ENCODE data around the gene STK11.

Gene STK11, protein sequence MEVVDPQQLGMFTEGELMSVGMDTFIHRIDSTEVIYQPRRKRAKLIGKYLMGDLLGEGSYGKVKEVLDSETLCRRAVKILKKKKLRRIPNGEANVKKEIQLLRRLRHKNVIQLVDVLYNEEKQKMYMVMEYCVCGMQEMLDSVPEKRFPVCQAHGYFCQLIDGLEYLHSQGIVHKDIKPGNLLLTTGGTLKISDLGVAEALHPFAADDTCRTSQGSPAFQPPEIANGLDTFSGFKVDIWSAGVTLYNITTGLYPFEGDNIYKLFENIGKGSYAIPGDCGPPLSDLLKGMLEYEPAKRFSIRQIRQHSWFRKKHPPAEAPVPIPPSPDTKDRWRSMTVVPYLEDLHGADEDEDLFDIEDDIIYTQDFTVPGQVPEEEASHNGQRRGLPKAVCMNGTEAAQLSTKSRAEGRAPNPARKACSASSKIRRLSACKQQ

DNA sequence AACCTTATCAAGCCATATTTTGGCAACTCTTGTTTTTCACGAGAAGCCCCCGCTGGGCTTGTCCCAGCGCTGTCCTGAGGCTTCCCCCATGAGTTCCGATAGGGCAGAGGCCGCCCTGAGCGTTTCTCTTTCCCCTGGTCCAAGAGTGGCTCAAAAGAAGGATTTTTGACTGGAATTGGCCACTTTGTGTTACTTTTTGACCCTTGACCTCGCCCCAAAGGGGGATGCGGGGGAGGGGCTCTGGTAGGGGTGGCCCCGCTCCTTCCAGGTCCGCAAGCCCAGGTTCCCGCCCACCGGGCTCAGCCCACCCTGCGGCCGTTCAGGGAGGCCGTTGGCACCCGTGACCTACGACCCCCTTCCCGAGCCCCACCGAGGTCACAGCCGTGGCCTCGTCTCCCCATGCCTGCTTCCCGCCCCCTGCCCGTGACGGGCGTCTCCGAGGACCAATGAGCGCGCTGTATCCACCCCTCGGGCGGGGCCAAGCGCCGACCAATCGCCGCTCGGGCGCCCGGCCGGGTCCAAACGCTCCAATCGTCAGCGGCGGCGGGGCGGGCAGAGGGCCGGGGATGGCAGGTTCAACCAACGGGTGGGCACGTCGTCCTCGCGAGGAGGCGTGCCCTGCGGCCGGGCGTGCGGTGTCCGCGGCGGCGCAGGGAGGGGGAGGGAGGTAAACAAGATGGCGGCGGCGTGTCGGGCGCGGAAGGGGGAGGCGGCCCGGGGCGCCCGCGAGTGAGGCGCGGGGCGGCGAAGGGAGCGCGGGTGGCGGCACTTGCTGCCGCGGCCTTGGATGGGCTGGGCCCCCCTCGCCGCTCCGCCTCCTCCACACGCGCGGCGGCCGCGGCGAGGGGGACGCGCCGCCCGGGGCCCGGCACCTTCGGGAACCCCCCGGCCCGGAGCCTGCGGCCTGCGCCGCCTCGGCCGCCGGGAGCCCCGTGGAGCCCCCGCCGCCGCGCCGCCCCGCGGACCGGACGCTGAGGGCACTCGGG lies at the start of gene STK11:
Gene STK11, plus strand, starts transcription at position 665 of the 986 bp plus-strand sequence. CDS start 1,136 bp downstream, outside the sequence.
- peak; percentile 100 for DNase-seq

- no peak for DNase-seq
Measured at GRCh38 chr19:1156305-1156801, 49.2 kb upstream of the STK11 start.

DNA sequence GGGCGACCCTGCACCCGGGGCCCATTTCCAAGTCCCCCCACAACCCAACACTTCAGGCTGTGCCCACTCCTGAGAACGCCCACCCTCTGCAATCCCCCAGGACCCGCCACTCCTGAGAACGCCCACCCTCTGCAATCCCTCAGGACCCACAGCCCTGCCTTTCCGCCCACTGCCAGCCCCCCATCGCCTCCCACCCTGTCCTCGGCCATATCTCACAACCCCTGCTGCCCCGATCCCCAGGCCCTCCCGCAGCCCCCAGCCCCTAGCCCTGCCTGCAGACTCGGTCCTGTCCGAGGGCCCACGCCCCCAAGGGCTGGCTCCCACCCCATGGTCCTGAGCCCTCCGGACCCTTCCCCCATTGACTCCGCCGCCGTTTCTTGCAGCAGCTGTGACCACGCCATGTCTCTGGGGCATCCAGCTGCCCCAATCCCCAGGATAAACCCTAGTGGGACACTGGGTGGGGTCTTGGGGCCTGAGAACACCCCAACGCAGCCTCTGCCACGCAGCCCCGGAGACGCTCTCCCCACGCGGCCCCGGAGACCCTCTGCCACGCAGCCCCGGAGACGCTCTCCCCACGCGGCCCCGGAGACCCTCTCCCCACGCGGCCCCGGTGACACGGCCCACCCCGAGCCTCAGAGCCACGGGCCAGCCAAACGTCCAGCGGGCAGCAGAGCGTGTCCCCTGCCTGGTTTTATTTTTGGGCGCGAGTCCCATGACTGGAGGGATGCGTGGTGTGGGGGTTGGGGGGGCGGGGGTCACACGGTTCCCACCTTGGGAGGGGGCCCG lies 48.6 kb upstream of the STK11 start:
- no peak for DNase-seq

DNA sequence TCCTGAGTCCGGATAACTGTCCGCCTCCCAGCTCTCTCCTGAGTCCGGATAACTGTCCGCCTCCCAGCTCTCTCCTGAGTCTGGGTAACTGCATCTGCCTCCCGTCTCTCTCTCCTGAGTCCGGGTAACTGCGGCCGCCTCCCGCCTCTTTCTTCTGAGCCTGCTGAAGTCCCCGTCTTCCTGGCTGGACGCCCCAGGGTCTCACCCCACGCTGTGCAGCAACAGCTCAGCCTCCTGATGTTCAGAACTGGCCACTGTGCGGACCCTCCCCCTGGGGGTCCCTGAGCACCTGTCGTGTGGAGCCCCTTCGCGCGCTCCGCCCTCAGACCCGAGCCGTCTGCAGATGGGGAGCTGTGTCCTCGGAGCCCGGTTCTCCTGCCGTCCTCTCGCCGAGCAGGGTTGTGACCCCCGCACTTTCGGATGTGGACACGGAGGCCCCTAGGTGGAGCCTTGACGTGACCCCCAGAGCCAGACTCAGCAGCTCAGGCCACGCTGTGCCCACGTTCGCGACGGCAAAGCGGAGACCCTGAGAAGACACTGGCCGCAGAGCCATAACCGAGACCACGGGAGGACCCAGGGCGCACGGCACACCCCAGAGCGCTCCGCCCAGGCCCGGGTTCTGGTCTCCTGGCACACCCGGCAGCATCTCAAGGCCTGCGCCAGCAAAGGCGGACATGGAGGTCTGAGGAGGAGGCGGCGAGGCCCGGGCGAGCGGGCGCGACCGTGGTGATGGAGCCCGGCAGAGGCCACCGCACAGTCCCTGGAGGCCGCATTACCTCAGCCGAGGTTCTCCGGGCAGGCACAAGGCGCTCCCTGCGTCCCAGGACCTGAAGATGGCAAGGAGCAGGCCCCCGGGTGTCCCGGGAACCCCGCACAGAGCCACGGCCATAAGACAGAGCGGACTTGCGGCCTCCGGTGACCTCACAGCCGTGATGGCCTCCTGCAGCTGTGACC lies 47.4 kb upstream of the STK11 start:
- DNase-seq: no peak

DNA sequence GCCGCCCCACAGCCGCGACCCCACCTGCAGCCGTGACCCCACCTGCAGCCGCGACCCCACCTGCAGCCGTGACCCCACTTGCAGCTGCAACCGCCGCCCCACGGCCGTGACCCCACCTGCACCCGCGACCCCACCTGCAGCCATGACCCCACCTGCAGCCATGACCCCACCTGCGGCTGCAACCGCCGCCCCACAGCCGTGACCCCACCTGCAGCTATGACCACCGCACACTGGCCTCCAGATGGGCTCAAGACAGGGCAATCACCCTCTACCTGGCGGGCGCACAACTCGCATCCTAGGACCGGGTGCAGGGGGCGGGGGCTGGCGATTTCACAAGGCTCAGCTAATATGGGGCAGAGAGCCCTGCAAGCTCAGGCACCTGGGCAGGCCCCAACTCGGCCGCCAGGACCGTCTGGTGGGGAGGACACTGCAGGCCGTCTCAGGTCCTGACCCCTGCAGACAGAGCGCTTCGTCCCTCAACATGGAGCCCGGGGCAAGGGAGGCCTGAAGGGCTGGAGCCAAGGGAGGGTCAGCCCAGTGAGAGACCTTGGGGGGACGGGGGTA lies 46.6 kb upstream of the STK11 start:
- DNase-seq: no peak

DNA sequence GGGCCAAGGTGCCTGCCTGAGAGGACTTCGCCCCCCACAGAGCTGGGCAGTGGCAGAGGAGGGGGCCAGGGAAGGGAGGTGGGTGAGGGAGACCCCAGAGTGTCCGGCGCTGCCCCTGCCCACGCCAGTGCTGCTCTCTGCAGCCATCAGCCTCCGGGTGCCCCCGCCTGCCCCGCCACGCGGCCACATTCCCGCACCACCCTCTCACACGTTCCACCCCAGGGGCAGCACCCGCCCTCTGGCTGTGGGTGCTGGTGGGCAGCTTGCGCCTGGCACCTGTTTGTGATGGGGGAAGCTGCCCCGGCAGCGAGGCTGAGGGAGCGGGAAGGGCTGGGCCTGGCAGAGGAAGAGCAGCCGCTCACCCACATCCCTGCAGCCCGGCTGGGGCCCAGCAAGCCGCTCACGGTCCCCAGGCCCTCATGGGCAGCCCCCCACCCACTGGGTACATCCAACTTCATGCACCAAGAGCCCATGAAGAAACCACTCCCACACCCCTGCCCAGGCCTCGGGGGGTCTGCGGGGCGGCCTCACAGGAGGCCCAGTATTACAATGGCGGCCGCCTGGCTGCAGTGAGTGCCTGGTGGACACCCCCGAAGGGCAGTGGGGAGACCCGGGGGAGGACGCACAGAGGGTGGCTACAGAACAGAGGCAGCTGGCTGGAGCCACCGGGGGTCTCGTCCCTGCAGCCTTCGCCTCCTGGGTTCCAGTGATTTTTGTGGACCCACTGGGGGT lies 45.5 kb upstream of the STK11 start:
- no peak for DNase-seq

DNA sequence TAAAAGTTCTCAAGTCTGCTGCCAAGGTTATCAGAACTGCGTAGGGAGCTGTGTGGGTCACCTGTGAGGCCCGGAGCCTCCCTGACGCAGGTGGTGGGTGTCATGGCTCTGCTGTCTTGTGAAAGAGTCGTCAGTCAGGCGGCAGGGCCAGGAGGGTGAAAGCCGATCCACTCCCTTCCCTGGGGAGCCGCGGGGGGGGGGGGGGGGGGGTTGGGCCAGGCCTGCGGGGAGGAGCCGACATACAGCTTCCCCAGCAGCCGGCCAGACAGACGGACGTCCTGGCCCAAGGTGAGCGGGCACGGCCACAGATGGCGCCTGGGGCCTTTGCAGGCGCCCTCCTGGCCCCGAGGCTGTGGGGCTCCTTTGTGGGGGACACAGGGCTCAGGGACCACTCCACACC lies 43.9 kb upstream of the STK11 start:
- no peak for DNase-seq

DNA sequence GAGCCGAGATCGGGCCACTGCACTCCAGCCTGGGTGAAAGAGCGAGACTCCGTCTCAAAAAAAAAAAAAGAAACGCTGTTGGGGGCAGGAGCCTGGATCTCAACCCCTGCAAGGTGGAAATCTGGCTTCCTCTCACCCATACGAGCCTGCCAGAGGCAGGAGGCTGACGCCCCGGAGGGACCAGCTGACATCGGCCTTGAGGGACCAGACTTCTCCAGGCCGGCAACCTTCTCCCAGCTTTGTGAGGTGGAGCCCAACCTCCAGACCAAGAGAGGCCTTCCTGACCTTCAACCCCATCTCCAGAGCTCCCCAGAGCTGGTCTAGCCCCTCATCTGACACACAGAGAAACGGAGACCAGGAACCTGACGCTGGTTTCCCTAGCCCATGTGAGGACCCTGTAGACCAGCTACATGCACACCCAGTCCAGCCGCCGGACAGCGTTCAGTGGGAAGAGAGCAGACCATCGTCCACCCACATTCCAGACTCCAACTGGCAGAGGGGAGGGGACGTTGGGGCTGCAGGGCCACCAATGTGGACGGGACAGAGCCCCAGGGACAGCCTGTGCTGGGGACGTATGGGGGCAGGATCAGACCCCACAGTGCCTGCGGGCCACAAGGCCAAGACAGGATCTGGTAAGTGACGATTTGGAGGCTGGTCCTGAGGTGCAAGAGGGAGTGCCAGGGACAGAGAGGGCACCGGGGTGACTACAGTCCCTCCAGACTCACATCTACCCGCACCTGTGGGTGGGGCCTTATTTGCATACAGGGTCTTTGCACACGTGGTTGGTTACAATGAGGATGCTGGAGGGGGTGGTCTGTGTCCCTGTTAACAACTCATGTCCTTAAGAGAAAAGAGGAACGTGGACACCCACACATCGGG lies 42.9 kb upstream of the STK11 start:
- no peak for DNase-seq

- no peak for DNase-seq
Measured at GRCh38 chr19:1163283-1163933, 42.2 kb upstream of the STK11 start.

GRCh38 chr19:1163934-1164683 lies 41.5 kb upstream of the STK11 start:
- DNase-seq: no peak

DNA sequence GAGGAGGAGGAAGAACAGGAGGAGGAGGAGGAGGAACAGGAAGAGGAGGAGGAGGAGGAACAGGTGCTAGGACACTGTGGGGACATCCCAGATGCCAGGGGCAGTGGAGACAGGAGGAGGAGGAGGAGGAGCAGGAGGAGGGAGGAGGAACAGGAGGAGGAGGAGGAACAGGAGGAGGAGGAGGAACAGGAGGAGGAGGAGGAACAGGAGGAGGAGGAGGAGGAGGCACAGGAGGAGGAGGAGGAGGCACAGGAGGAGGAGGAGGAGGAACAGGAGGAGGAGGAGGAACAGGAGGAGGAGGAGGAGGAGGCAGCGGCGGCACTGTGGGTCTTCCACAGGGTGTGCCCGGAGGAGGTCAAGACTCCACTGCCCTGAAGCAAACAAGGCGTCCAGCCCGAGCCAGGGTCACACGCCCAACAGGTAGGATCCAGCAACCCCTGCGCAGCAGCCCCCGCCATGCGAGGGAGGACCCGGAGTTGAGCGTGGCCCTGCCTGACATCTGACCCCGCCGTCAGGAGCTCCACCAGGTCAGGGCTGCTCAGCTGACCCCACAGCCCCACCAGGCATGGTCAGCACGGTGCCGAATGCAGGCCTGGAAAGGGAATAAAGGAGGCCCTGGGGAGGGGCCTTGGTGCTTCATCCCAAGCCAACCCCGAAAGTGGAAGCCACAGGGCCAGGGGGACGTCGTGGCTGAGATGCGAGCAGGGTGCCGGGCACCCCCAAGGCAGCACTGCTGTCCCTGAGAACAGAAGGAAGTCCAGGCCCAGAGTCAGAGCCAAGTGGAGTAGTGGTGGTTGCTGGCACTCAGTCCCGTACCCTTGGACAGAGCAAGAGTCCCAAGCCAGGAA lies 40.7 kb upstream of the STK11 start:
- DNase-seq: no peak

GRCh38 chr19:1166872-1167573 lies 38.6 kb upstream of the STK11 start:
- DNase-seq: no peak

DNA sequence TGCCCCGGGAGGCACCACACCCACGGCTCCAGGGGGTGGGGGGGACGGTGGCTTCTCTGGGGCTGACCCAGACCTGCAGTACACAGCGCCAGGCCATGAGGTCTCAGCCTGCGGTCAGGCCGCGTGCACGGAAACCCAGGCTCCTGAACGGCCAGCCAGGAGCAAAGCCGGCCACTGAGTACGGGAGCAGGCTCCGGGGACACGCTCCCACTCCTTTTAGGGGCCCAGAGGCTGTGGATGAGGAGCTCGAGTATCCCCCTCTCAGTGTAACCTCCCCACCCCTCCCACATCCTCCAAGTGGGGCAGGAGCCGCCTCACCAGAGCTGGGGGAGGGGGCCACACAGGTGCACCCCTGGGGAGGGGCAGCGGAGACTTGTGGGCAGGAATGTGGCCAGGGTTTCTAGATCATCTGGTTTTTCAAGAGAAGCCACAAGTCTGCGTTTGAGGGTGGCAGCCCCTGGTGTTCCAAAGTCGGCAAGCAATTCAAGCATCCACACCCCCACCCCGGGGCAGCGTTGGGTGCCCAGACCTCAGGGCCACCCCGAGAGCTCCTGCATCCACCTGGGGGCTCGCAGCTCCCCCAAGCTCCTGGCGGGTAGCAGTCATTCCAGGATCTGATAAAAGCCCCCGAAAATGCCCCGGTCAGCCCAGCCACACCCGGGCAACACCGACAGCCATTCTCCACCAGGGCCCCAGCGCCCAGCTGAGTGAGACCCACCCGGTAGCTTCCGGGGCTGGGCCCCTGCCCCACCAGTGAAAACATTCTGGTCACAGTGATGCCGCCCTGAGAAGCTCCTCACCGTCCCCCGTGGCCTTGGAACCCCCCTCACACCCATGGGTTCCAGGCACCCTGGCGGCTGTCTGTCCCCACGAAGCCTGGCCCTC lies 37.6 kb upstream of the STK11 start:
- DNase-seq: no peak

- no peak for DNase-seq
Measured at GRCh38 chr19:1168572-1169410, 36.8 kb upstream of the STK11 start.

All from activated CD4-positive, alpha-beta T cell treated with anti-CD3 and anti-CD28 coated beads for 48 hours (primary cell).